Measurements from ENCODE around the gene GPATCH2L.

DNA sequence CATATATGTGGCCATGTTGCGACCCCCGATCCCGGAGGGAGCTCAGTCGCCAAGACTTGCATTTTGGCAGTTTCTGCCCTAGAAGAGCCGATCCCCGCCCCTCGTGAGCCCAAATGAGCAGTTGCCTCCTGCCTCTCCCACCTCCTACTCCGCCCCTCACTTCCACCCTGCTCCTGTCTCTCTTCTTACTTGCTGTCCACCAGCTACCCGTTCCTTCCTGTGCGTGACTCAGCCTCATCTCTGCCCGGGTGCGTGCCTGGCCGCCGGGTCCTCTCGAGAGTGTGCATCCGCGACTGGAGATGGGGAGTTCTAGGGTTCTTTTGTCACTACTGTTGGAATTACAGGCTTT lies 585 bp downstream of the GPATCH2L start:
- TF ChIP-seq, protein P1, sequence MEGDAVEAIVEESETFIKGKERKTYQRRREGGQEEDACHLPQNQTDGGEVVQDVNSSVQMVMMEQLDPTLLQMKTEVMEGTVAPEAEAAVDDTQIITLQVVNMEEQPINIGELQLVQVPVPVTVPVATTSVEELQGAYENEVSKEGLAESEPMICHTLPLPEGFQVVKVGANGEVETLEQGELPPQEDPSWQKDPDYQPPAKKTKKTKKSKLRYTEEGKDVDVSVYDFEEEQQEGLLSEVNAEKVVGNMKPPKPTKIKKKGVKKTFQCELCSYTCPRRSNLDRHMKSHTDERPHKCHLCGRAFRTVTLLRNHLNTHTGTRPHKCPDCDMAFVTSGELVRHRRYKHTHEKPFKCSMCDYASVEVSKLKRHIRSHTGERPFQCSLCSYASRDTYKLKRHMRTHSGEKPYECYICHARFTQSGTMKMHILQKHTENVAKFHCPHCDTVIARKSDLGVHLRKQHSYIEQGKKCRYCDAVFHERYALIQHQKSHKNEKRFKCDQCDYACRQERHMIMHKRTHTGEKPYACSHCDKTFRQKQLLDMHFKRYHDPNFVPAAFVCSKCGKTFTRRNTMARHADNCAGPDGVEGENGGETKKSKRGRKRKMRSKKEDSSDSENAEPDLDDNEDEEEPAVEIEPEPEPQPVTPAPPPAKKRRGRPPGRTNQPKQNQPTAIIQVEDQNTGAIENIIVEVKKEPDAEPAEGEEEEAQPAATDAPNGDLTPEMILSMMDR (IDR thresholded peaks at IDR 0.05; ENCODE audit: low read depth, low read length): no peak
- TF ChIP-seq EZH2phosphoT487 (IDR thresholded peaks at IDR 0.05; ENCODE audit: low read depth): no peak
